K562 (cell line): ENCODE data around the gene ADCYAP1R1. TPM values are rescaled to one million over a fixed set of nuclear protein-coding genes. Genes with fewer than 3 reads are reported as not detected.
A peak's percentile ranks its signal among the peaks of the same experiment; 100 is the strongest.

Experiments
- DDX20 ChIP-seq: fragments of 450-650 bp; IDR thresholded peaks from 2 replicates; pipeline ENCODE4 v1.6.1; 2016; ENCODE audit warnings: missing genetic modification characterization, low read depth, mild to moderate bottlenecking, missing compliant biosample characterization, moderate library complexity
- JUN ChIP-seq, 2 experiments: sonication (generic) in 1 of 2; formaldehyde crosslinking in 1 of 2; IDR thresholded peaks; 2 replicates each; pipeline versions ENCODE4 v1.6.1 to v1.8.0; 2012 to 2022; ENCODE audit warnings: borderline replicate concordance in 2 of 2, mild to moderate bottlenecking in 2 of 2, improper control_type of control experiment in 1 of 2, low read depth in 1 of 2, low read length in 1 of 2, missing genetic modification reagents in 1 of 2
- L3MBTL2 ChIP-seq: fragments of 450-650 bp; IDR thresholded peaks from 2 replicates; pipeline ENCODE4 v1.6.1; 2016; ENCODE audit warnings: mild to moderate bottlenecking, moderate library complexity
- TBP ChIP-seq: optimal IDR thresholded peaks from 2 replicates; pipeline ENCODE3; 2011; ENCODE audit warnings: low read depth, low read length, improper control_type of control experiment
- ZNF717 ChIP-seq: fragments of 250-450 bp; sonication (Bioruptor Pico); IDR thresholded peaks from 2 replicates; pipeline ENCODE4 v1.5.0; 2021
- polyA plus RNA-seq, 8 experiments: library from polyadenylated mRNA; depleted of rRNA in 4 of 8; stranded (reverse) in 5 of 8; unstranded in 3 of 8; fragments of >200 nt; fragmentation: Nextera tagmentation in 2 of 8; fragmentation: Illumina TruSeq in 1 of 8; extraction: Ambion mirVana in 2 of 8; extraction: Trizol in 1 of 8; gene quantifications; 2 replicates each; pipeline versions ENCODE4 v1.2.1 to v1.2.3, GENCODE V29; 2011 to 2014; ENCODE audit warnings: inconsistent platforms in 1 of 8, missing spikeins in 1 of 8
- total RNA-seq, 7 experiments: library from RNA; depleted of rRNA in 6 of 7; stranded (reverse); fragments of >200 nt in 6 of 7; fragmentation: Illumina TruSeq in 2 of 7; extraction: Trizol in 2 of 7; gene quantifications; 2 replicates each; pipeline versions ENCODE4 v1.2.1 to v1.2.3, GENCODE V29; 2011 to 2021; ENCODE audit warnings: low replicate concordance in 1 of 7
- TF ChIP-seq, protein P1 (sequence below), 2 experiments: fragments of 450-650 bp; formaldehyde crosslinking in 1 of 2; IDR thresholded peaks; 2 replicates each; pipeline versions ENCODE4 v1.4.0 to v1.6.1; 2014 to 2020; ENCODE audit warnings: mild to moderate bottlenecking in 2 of 2, borderline replicate concordance in 1 of 2, low read depth in 1 of 2
- TF ChIP-seq, protein P2 (sequence below), 2 experiments: fragments of 450-650 bp; conservative IDR thresholded peaks; 2 replicates each; pipeline ENCODE4 v1.6.1; 2017; ENCODE audit warnings: mild to moderate bottlenecking in 2 of 2, moderate library complexity in 2 of 2
- TF ChIP-seq, protein P3 (sequence below): fragments of 200-800 bp; sonication (Bioruptor generic); IDR thresholded peaks from 2 replicates; pipeline ENCODE4 v1.6.1; 2017; ENCODE audit warnings: missing genetic modification characterization, missing compliant biosample characterization
- TF ChIP-seq, protein P4 (sequence below): fragments of 450-650 bp; IDR thresholded peaks from 2 replicates; pipeline ENCODE4 v1.6.1; 2017; ENCODE audit warnings: antibody characterized with exemption, mild to moderate bottlenecking

Gene ADCYAP1R1
- total and polyA plus RNA-seq, 9 of the 15 experiments (the other 6 are each of a cell fraction or from before 2014, with no cell fraction given) = 0.03 to 0.07 TPM; not detected in 7

DNA sequence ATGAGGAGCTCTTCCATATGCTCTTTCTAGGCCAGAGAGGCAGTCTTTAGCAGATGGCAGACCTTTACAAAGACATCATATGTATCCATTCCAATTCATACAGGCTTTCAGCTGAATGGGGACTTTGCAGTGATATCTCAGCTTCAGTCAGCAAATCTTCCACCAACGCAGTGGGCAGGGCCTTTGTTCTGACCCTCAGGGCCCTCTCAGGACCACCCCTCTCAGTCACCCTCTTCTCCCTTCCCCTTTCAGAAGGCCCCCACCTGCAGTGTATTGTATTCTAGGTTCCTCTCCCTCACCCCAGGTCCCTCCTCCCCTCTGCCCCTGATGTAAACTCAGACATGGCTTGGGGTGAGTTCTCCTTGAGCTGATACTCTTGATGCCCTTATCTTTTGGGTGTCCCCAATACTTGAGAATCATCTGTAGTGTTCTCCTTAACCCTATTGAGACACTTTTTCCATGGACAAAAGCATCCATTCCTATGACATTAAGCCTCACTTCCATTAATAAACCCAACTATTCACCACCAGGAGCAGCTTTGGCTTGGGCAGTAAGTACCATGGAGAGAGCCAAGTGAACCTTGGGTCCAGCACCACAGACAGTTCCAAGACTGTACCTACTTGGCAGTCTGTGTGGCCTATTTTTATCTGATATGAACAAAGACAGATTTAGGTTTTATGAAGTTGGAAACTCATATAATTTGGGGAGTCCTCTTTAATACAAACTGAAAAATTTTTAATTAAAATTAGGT is 62.7 kb downstream of the ADCYAP1R1 start (continued):
- TF ChIP-seq, protein P1, sequence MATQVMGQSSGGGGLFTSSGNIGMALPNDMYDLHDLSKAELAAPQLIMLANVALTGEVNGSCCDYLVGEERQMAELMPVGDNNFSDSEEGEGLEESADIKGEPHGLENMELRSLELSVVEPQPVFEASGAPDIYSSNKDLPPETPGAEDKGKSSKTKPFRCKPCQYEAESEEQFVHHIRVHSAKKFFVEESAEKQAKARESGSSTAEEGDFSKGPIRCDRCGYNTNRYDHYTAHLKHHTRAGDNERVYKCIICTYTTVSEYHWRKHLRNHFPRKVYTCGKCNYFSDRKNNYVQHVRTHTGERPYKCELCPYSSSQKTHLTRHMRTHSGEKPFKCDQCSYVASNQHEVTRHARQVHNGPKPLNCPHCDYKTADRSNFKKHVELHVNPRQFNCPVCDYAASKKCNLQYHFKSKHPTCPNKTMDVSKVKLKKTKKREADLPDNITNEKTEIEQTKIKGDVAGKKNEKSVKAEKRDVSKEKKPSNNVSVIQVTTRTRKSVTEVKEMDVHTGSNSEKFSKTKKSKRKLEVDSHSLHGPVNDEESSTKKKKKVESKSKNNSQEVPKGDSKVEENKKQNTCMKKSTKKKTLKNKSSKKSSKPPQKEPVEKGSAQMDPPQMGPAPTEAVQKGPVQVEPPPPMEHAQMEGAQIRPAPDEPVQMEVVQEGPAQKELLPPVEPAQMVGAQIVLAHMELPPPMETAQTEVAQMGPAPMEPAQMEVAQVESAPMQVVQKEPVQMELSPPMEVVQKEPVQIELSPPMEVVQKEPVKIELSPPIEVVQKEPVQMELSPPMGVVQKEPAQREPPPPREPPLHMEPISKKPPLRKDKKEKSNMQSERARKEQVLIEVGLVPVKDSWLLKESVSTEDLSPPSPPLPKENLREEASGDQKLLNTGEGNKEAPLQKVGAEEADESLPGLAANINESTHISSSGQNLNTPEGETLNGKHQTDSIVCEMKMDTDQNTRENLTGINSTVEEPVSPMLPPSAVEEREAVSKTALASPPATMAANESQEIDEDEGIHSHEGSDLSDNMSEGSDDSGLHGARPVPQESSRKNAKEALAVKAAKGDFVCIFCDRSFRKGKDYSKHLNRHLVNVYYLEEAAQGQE (IDR thresholded peaks at IDR 0.05; ENCODE audit: borderline replicate concordance) = peak; percentile 99
- TF ChIP-seq, protein P1 (CRISPR knock-in tag; IDR thresholded peaks at IDR 0.05; ENCODE audit: low read depth) = peak; percentile 93
- TF ChIP-seq L3MBTL2 (no peak), TBP (no peak), ZNF717 (CRISPR knock-in tag) (no peak), DDX20 (0 out of 2 replicates have a peak, but pooled peaks have one; percentile 53), JUN (IDR thresholded peaks at IDR 0.05; ENCODE audit: borderline replicate concordance, low read depth, low read length) (no peak), JUN (CRISPR knock-in tag; IDR thresholded peaks at IDR 0.05; ENCODE audit: borderline replicate concordance) (no peak)
- TF ChIP-seq, protein P2, sequence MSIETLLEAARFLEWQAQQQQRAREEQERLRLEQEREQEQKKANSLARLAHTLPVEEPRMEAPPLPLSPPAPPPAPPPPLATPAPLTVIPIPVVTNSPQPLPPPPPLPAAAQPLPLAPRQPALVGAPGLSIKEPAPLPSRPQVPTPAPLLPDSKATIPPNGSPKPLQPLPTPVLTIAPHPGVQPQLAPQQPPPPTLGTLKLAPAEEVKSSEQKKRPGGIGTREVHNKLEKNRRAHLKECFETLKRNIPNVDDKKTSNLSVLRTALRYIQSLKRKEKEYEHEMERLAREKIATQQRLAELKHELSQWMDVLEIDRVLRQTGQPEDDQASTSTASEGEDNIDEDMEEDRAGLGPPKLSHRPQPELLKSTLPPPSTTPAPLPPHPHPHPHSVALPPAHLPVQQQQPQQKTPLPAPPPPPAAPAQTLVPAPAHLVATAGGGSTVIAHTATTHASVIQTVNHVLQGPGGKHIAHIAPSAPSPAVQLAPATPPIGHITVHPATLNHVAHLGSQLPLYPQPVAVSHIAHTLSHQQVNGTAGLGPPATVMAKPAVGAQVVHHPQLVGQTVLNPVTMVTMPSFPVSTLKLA (conservative IDR thresholded peaks at IDR 0.05) = no peak
- TF ChIP-seq, protein P3, sequence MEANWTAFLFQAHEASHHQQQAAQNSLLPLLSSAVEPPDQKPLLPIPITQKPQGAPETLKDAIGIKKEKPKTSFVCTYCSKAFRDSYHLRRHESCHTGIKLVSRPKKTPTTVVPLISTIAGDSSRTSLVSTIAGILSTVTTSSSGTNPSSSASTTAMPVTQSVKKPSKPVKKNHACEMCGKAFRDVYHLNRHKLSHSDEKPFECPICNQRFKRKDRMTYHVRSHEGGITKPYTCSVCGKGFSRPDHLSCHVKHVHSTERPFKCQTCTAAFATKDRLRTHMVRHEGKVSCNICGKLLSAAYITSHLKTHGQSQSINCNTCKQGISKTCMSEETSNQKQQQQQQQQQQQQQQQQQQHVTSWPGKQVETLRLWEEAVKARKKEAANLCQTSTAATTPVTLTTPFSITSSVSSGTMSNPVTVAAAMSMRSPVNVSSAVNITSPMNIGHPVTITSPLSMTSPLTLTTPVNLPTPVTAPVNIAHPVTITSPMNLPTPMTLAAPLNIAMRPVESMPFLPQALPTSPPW (CRISPR knock-in tag) = peak; percentile 45; the same call in 1 of the 2 replicates
- TF ChIP-seq, protein P4, sequence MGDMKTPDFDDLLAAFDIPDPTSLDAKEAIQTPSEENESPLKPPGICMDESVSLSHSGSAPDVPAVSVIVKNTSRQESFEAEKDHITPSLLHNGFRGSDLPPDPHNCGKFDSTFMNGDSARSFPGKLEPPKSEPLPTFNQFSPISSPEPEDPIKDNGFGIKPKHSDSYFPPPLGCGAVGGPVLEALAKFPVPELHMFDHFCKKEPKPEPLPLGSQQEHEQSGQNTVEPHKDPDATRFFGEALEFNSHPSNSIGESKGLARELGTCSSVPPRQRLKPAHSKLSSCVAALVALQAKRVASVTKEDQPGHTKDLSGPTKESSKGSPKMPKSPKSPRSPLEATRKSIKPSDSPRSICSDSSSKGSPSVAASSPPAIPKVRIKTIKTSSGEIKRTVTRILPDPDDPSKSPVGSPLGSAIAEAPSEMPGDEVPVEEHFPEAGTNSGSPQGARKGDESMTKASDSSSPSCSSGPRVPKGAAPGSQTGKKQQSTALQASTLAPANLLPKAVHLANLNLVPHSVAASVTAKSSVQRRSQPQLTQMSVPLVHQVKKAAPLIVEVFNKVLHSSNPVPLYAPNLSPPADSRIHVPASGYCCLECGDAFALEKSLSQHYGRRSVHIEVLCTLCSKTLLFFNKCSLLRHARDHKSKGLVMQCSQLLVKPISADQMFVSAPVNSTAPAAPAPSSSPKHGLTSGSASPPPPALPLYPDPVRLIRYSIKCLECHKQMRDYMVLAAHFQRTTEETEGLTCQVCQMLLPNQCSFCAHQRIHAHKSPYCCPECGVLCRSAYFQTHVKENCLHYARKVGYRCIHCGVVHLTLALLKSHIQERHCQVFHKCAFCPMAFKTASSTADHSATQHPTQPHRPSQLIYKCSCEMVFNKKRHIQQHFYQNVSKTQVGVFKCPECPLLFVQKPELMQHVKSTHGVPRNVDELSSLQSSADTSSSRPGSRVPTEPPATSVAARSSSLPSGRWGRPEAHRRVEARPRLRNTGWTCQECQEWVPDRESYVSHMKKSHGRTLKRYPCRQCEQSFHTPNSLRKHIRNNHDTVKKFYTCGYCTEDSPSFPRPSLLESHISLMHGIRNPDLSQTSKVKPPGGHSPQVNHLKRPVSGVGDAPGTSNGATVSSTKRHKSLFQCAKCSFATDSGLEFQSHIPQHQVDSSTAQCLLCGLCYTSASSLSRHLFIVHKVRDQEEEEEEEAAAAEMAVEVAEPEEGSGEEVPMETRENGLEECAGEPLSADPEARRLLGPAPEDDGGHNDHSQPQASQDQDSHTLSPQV = no peak
